Activated T-cell treated with anti-CD3 and anti-CD28 coated beads for 48 hours (primary cell): ENCODE data around the gene DCDC2C.

ENCODE experiments used
- DNase-seq: peaks from one replicate; pipeline ENCODE4 v3.0.0-alpha.2; 2020; ENCODE audit warnings: low read depth

The DCDC2C gene

DNA sequence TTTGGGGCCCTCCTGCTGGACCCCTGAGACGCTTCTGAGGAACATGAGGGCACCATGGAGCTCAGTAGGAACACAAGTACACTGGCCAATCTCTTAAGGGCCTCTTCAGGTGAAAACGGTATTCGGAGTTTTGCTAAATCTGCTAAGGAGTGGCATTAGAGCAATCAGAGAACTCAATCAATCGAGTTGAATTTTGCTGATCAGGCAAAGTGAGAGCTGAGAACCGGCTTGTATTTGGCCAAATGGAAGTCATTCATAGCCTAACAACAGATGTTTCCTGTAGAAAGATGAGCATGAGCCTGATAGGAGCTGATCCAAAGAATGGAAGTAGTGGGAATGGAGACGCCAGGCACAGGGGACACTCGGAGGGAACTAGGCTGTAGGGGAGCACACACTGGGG lies 133.7 kb downstream of the DCDC2C start:
- DNase-seq = no peak

DNA sequence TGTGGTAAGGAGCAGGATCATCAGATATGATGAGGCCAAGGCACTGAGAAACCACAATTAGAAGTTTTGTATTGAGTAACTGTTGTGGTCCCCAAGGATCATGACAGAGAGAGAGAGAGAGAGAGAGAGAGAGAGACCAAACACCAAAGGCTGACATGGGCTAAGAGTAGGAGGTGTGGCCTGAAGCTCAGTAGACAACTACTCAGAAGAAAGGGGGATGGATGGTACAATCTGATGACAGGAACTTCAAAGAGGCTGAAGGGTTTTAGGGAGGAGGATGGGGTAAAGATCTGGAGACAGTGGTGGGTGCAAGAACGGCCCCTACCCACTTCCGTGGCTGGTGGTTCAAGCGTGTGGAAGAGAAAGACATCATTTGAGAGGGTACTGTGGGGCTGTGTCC lies 135.0 kb downstream of the DCDC2C start:
- no peak for DNase-seq

GRCh38 chr2:3839476-3839875 lies 136.1 kb downstream of the DCDC2C start:
- DNase-seq = no peak

DNA sequence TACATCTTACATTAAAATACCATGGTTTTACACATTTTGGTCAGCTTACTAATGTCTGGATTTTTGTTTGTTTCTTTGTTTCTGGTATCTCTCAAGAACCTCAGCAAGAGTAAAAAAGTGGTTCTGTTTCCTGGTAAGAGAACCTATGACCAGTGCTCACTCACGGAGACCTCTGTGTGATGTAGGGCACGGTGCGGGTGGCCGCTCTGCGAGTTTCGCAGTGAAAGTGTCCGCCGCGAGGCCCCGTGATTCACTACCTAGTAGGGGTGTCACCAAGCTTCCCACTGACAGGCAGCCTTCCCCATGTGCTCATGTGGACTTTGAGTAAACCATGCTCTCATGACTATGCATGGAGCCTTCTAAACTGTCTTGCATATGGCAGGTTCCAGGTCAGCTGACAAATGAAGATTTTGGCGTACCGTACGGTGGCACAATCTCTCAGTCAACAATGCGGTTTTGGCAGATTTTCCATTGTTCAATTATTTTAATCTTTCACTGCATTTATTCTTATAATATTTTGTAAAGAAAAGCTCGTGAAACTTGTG lies 137.3 kb downstream of the DCDC2C start:
- DNase-seq = no peak

DNA sequence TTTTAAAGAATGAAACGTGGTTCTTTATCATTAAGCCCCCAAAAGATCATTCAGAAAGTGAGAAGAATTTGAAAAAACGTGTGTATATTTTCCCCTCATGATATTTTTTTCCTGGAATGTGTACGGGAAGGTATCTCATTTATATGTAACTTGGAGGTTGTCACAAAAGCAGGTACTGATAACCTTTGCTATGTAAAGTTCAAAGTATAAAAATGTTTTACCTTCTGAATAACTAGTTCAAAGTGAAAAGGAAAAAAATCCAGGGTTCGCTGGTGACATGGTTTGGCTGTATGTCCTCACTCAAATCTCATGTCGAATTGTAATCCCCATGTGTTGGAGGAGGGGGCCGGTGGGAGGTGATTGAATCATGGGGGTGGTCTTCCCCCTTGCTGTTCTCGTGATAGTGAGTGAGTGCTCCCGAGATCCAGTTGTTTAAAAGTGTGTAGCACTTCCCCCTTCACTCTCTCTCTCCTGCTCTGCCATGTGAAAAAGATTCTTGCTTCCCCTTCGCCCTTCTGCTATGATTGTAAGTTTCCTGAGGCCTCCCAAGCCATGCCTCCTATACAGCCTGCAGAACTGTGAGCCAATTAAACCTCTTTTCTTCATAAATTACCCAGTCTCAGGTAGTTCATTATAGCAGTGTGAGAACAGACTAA lies 144.2 kb downstream of the DCDC2C start:
- no peak for DNase-seq

GRCh38 chr2:3848776-3849175 lies 145.4 kb downstream of the DCDC2C start:
- DNase-seq = no peak

DNA sequence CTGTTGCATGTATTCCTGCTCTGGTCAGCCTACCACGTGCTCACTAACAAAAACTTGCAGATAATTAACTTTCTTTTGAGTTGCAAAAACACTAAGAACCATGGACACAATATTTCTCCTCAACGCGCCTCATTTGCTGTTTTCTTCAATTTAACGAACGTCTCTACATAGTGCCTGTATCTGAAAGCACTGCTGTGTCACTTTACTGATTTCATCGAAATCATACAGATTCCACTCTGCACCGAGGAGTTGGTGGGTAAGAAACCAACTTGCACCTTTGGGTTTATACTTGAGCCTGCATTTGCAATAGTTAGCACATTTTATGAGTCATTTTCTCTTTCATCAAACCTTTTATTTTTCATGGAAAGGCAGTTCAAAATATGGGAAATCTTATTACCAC lies 145.8 kb downstream of the DCDC2C start:
- DNase-seq = no peak

DNA sequence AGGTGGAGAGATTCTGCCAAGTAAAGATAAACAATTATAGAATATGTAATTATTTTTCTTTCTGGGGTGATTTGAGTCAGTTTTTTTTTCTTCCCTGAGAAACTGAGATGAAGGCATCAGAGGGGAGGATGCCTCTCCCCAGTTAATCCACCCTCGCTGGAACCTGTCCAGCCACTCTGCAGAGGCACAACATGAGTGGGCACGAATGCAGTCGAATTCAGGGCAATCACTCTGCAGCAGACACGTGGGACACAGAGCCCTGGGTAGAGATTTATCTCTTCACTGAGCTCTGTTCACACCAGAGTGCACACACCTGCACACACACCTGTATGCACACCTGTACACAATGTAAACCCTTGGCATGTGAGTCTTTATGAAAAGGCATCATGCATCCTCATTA lies 154.2 kb downstream of the DCDC2C start:
- DNase-seq = no peak

DNA sequence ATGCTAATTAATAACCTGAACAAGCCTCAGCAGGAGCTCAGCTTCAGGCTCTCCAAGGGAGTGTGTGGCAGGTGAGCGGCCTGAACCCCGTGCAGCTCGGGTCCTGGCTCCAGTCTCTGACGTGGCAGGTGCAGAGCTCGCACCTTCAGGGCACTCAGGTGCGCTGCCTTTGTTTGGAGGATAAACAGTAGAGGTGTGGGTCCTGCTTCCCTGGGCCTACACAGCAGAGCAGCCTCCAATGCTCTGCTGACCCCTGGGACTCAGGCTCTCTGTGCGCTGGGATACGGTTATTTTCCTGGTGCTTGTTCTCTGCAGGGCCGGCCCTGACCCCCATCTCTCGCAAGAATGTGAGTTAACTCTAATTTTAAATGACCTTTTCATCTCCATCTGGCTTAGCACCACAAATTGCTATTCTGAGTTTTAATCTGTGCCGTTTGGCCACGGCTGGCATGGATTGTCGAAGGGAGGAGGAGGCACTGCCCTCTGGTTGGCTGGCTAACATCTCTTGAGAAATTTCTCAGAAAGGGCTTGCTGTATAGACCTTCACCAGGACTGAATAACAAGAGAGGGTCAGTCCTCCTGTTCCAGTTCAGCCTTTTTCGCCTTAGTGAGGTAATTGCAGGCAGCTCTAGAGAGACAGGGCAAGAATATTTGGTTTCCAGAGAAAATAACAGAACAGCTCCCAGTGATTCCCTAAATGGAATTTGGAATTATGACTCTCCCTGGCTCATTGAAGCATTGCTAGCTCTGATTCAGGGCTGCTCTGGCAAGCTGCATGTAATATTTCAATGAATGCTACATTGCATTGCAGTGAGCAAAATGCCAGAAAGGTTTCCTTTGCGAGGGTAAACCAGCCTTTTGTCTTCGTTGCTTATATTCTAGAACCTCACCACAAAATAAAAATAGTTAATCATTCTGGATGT lies 161.8 kb downstream of the DCDC2C start:
- DNase-seq = no peak

DNA sequence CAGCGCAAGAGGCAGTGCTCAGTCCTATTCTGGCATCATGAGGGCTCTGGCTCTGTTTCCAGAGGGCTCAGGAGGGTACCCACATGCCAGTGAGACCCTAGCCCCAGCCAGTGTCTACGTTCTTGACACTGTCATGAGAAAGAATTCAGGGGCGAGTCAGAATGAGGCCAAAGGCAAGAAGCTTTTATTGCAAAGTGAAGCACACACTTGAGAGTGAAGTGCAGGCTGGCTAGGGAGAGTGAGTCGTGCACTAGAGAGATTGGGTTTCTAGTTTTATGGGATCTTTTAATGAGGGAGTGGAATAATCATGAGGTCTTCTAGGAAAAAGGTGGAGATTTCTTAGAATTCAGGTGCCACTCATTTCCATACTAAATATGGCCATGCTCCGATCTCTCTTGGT lies 164.1 kb downstream of the DCDC2C start:
- DNase-seq = no peak

DNA sequence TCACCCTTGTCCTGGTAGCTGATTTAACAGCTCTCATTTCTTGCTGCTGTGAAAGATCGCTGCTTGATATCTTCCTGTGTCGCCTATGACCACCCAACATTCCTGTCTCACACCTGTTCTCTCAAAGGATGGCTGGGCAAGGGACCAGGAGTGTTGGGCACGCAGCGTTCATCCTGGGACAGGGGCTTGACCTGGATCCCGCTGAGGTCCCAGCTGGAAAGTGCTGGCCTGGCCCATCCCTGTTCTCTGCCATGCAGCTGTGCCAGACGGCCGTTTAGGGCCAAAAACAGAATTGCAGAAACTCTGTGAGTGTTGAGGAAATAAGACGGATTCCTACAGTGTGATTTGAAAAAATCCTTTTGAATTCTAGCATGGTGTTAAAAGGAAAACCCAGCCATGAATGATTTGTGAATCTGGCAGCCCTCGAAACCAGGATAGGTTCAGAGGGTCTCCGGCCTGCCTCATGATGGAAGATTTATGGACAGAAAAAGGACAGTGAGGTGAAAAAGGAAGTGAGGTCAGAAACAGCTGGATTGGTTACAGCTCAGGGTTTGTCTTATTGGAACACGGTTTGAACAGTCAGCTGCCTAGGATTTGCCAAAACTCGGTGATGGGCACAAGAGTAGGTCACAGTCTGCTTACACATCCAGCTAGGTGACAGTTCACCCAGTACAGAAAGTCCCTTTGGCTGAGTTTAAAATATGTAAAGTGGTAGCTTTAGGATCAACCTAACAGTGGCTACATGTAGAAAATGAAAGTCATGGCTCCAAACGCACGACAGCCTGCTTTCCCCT lies 164.8 kb downstream of the DCDC2C start:
- no peak for DNase-seq

DNA sequence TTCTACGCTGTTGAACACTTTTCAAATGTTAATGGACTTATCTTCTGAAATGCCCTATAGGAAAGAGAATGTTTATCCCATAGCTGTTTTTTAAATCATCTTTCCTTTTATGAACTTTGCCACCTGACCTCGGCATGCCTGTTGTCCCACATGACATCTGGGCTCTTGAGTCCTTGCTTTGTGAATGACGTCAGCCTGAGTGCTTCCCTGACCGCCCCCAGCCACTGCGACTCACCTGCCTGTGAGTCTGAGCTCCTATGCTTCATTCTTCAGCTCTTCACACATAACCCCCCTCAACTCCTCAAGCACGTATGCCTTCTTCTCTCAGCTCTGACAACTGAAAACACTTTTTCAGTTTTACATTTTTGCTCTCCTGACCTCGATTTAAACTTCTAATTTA lies 166.8 kb downstream of the DCDC2C start:
- no peak for DNase-seq

GRCh38 chr2:3871002-3871401 lies 167.6 kb downstream of the DCDC2C start:
- DNase-seq = no peak

GRCh38 chr2:3872451-3872850 lies 169.1 kb downstream of the DCDC2C start:
- no peak for DNase-seq

DNA sequence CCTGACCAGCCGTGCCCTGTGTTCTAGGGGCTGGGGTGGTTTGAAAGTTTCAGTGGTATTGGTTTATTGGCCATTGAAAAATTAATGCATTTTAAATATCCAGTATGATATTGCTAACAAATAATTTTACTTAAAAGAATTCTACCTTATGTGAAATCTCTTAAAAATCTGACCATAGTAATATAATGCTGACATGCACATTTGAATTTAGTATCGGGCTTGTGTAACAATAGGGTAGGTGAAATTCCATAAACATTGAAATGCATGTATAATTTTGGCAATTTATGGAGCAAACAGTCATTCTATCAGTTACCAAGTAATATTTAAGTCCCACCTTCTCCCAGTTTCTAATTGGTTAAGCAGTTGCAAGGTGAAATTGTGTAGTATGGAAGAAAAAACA lies 170.5 kb downstream of the DCDC2C start:
- no peak for DNase-seq

GRCh38 chr2:3876221-3876620 lies 172.8 kb downstream of the DCDC2C start:
- DNase-seq = no peak

DNA sequence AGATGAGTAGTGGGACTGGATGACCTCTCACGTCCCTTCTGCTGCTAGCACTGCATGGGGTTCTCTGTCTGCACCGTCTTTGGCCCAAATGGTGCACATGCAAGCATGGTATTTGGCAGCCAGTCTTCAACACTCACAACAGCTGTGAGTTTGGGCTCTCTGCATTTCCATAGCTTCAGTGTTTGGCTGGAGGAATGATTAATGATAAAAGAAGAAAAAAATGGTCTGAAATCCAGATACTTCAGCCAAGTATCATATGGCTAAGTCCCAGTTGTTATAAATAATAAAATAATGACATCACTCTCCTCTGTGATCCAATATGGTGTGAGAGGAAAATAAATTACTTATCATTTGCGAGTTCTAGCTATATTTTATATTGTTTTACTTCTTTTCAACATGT lies 173.3 kb downstream of the DCDC2C start:
- no peak for DNase-seq

DNA sequence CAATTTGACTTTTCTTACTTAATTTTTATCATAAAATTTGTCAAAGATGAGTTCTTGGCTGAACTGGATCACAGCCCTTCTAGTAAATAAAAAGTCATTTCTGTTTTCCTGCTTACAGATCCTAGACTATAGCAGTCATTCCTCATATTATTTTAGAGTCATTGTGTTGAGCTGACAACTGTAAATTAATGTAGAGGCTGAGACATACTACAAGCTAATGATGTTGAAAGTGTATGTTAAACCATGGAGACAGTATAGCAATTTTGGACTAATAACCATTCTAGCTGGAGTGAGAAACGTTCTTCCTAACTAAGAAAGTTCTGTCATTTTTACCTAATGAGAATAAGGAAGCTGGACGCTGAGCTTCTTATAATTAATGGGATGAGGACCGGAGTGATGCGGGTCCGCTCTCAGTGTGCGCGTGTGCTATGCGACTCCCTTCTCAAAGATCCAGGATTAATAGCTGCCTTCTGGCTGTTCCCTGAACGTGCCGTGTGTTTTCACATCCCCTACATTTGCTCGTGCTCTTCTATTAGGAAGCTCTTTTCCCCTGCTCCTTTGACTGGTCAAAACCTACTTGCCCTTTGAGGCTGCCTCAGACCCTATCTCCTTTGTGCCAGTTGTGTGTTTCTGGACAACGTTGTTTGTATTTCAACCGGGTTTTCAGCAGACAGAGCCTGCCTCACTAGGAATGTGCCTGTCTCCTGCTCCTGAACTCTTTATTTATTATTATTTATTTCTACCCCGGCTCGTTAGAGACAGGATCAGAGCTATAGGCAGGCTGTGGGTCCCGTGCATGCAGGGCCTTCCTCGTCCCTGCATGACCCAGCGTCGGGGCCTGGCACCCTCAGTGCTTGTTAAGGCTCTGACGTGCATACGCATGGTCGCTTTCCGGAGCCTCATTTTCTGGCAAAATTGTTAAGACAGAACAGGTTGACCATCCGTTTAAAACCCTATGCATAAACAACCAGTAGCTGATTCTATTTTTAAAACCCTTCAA lies 182.6 kb downstream of the DCDC2C start:
- DNase-seq = no peak

GRCh38 chr2:3895021-3895420 lies 191.6 kb downstream of the DCDC2C start:
- no peak for DNase-seq
